ENCODE measurements around the gene KLHL3. TPM values are rescaled to one million over a fixed set of nuclear protein-coding genes. Genes with fewer than 3 reads are reported as not detected.

The KLHL3 gene
- total RNA-seq, 4 donors from 2014 or later = 0.75 to 4.4 (median 2.6) TPM

DNA sequence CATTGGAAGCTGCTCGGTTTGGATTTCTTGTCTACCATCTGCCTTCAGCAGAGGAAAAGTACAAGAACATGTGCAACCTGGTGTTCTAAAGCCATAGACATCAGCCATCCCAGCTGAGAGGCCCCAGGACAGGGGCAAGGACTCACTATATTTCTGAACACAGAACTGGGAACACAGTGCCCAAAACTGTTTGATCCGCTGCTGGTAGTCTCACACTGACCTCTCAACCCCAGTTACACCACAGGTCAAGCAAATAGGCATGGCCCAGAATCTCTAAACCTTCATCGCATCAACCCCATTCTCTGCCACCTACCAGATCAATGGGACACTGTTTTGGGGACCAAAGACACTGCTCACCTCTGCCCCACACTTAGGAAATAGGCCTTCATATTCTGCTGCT, 2.0 kb downstream of the KLHL3 start:
- Histone ChIP-seq H3K36me3 (no peaks in the 10 kb centered on the region), H3K9me3 (no peaks in the 10 kb centered on the region), H3K4me1 (peaks cover 0 to 34% (median 15%) of the 10 kb centered on the region in 4 donors), H3K4me3 (no peak overlapping the region), H3K27me3 (no peaks in the 10 kb centered on the region), H3K27ac (no peak overlapping the region)
- in situ Hi-C loops (cut with MboI; ENCODE audit: low pct_ligation_motif_present in 1 of 4, low pct_unique_long_range_greater_than_20kb in 1 of 4, low sequenced_read_pairs in 3 of 4) = loop anchor here in 2 of 4 donors (10.0 to 25.0 kb wide), 2 partner anchors 79 to 97 kb away; no protein-coding TSS in a partner anchor
- no peak for TF ChIP-seq POLR2AphosphoS5 (IDR thresholded peaks at IDR 0.05)
- no peak for TF ChIP-seq POLR2A (IDR thresholded peaks at IDR 0.05)
- TF ChIP-seq, protein P1, sequence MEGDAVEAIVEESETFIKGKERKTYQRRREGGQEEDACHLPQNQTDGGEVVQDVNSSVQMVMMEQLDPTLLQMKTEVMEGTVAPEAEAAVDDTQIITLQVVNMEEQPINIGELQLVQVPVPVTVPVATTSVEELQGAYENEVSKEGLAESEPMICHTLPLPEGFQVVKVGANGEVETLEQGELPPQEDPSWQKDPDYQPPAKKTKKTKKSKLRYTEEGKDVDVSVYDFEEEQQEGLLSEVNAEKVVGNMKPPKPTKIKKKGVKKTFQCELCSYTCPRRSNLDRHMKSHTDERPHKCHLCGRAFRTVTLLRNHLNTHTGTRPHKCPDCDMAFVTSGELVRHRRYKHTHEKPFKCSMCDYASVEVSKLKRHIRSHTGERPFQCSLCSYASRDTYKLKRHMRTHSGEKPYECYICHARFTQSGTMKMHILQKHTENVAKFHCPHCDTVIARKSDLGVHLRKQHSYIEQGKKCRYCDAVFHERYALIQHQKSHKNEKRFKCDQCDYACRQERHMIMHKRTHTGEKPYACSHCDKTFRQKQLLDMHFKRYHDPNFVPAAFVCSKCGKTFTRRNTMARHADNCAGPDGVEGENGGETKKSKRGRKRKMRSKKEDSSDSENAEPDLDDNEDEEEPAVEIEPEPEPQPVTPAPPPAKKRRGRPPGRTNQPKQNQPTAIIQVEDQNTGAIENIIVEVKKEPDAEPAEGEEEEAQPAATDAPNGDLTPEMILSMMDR (IDR thresholded peaks at IDR 0.05) = no peak
- no peak for TF ChIP-seq EP300 (IDR thresholded peaks at IDR 0.05; ENCODE audit: low read depth)
- intact Hi-C loops (cut with DNase I; ENCODE audit: low total_unique reads) = no loop called here
- no peak for DNase-seq
- WGBS, 2 donors (ENCODE audit: low coverage in 1 of 2) = 95 to 100% methylated on average over 1 to 3 of the region's 3 CpGs

DNA sequence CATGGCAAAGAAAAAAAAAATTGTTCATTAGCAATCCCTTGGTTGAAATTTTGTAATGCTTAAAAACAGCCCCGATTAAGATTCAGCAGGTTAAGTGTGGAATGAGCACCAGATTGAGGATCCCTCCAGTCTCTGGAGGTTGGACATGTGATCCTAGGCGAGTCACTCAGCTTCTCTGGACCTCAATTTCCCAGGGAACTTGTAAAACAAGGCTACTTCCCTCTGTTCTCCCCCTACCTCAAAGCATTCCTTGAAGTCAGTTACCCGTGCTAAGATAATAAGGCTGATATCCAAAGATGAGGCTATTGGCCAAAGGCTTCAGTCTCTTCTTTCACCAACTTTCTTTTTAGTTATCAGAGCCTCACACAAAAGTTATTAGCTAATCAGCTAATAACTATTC, 2.9 kb downstream of the KLHL3 start:
- Histone ChIP-seq H3K27me3 (no peaks in the 10 kb centered on the region), H3K36me3 (no peaks in the 10 kb centered on the region), H3K4me1 (peaks cover 0 to 34% (median 15%) of the 10 kb centered on the region in 4 donors), H3K4me3 (no peak overlapping the region), H3K9me3 (no peaks in the 10 kb centered on the region), H3K27ac (no peak overlapping the region)
- TF ChIP-seq, protein P1 (IDR thresholded peaks at IDR 0.05) = no peak
- in situ Hi-C loops (cut with MboI; ENCODE audit: low pct_ligation_motif_present in 1 of 4, low pct_unique_long_range_greater_than_20kb in 1 of 4, low sequenced_read_pairs in 3 of 4) (loop anchor here in 2 of 4 donors (10.0 to 25.0 kb wide), 2 partner anchors 78 to 96 kb away; no protein-coding TSS in a partner anchor), intact Hi-C loops (cut with DNase I; ENCODE audit: low total_unique reads) (no loop called here)
- no peak for DNase-seq
- 83 to 86% methylated on average over 3 of the region's 3 CpGs for WGBS, 2 donors (ENCODE audit: low coverage in 1 of 2)

DNA sequence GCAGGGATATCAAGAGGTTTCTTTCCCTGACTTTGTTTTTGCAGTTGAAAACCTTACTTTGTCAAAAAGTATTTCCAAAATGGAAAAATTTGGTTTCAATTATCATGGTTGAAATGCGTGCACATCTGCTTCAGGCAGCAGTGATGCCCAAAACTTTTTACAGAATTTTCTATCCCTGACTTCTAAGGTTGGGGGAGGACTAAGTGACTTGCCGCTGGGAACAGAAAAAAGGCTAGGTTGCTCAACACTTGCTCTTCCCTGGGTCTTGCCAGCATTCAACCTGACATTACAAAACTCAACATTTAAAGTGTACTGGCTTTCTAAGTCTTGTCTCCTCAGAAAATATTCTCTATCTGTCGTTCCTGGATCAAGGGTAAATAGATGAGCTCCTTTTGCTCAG, 4.7 kb downstream of the KLHL3 start:
- H3K9me3 ChIP-seq = no peaks in the 10 kb centered on the region
- H3K4me1 ChIP-seq = peaks cover 0 to 17% (median 14%) of the 10 kb centered on the region in 4 donors
- H3K27me3 ChIP-seq = no peaks in the 10 kb centered on the region
- WGBS, 2 donors (ENCODE audit: low coverage in 1 of 2) = 86 to 88% methylated on average over 2 to 3 of the region's 3 CpGs
- no peak overlapping the region for H3K27ac ChIP-seq
- in situ Hi-C loops (cut with MboI; ENCODE audit: low pct_ligation_motif_present in 1 of 4, low pct_unique_long_range_greater_than_20kb in 1 of 4, low sequenced_read_pairs in 3 of 4) = loop anchor here in 2 of 4 donors (10.0 to 25.0 kb wide), 2 partner anchors 76 to 94 kb away; no protein-coding TSS in a partner anchor
- H3K36me3 ChIP-seq = no peaks in the 10 kb centered on the region
- no peak for DNase-seq
- TF ChIP-seq POLR2A (IDR thresholded peaks at IDR 0.05) (no peak), POLR2AphosphoS5 (IDR thresholded peaks at IDR 0.05) (no peak), EP300 (IDR thresholded peaks at IDR 0.05; ENCODE audit: low read depth) (no peak)
- TF ChIP-seq, protein P1 (IDR thresholded peaks at IDR 0.05) = no peak
- intact Hi-C loops (cut with DNase I; ENCODE audit: low total_unique reads) = no loop called here
- H3K4me3 ChIP-seq = no peak overlapping the region

DNA sequence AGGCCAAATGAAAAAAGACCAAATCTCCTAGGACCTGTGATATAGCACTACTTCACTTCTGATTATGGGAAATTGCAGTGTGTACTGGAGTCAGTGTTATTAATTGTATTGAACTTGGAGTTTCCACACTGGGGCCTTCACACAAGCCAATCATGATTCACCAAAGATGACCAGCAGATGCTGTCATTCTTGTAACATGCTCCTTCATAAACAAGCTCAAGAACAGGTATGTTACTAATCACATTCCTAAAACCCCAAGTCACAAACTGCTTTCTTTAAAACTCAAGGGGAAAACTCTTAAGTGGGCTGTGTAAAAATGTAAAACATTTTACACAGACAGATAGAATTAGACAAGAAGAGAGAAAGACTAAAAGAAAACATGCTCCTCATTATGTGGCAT, 5.6 kb downstream of the KLHL3 start:
- Histone ChIP-seq H3K27me3 (no peaks in the 10 kb centered on the region), H3K4me3 (no peak overlapping the region), H3K9me3 (no peaks in the 10 kb centered on the region), H3K4me1 (peaks cover 0 to 9% (median 6%) of the 10 kb centered on the region in 4 donors), H3K27ac (no peak overlapping the region), H3K36me3 (no peaks in the 10 kb centered on the region)
- TF ChIP-seq EP300 (IDR thresholded peaks at IDR 0.05; ENCODE audit: low read depth) (no peak), POLR2A (IDR thresholded peaks at IDR 0.05) (no peak), POLR2AphosphoS5 (IDR thresholded peaks at IDR 0.05) (no peak)
- TF ChIP-seq, protein P1 (IDR thresholded peaks at IDR 0.05) = no peak
- in situ Hi-C loops (cut with MboI; ENCODE audit: low pct_ligation_motif_present in 1 of 4, low pct_unique_long_range_greater_than_20kb in 1 of 4, low sequenced_read_pairs in 3 of 4) = loop anchor here in 2 of 4 donors (10.0 to 25.0 kb wide), 2 partner anchors 76 to 93 kb away; no protein-coding TSS in a partner anchor
- no peak for DNase-seq
- intact Hi-C loops (cut with DNase I; ENCODE audit: low total_unique reads) = no loop called here

Measured in transverse colon (tissue), 4 donors.